LNCAP (cell line): ENCODE measurements around the gene CSTF1.

Experiments
- CTCF ChIP-seq: fragments of 450-650 bp; IDR thresholded peaks from 2 replicates; pipeline ENCODE4 v1.5.1; 2017; ENCODE audit warnings: mild to moderate bottlenecking

Gene CSTF1

DNA sequence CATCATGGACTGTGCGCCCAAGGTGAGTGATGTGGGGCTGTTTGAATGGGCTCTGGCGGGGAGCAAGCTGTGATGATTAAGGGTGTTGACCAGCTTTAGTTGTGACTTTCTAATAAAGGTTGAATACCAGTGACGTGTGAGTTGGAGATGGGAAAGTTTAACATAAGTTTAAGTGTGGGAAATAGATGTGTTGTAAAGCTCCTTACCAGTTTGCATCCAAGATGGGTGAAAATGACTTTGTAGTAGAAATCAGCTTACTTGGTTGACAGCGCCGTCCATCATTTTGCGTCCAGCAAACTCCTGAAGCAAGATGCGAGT, 20.0 kb downstream of the CSTF1 start:
- TF ChIP-seq CTCF: no peak

DNA sequence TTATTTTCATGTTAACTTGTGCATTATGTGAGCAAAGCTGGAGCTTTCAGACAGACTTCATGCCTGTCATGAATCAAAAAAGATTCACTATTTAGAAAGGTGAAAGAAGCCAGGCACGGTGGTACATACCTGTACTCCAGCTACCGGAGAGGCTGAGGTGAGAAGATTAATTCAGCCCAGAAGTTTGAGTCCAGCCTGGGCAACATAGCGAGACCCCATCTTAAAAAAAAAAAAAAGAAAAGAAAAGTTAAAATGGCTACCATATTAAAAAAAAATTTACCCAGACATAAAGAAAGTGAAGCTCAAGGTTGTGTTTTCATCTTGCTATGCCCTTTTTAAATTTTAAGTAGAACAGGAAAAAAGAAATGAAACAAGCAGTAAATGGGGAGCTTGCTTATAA, 20.5 kb downstream of the CSTF1 start:
- no peak for TF ChIP-seq CTCF

DNA sequence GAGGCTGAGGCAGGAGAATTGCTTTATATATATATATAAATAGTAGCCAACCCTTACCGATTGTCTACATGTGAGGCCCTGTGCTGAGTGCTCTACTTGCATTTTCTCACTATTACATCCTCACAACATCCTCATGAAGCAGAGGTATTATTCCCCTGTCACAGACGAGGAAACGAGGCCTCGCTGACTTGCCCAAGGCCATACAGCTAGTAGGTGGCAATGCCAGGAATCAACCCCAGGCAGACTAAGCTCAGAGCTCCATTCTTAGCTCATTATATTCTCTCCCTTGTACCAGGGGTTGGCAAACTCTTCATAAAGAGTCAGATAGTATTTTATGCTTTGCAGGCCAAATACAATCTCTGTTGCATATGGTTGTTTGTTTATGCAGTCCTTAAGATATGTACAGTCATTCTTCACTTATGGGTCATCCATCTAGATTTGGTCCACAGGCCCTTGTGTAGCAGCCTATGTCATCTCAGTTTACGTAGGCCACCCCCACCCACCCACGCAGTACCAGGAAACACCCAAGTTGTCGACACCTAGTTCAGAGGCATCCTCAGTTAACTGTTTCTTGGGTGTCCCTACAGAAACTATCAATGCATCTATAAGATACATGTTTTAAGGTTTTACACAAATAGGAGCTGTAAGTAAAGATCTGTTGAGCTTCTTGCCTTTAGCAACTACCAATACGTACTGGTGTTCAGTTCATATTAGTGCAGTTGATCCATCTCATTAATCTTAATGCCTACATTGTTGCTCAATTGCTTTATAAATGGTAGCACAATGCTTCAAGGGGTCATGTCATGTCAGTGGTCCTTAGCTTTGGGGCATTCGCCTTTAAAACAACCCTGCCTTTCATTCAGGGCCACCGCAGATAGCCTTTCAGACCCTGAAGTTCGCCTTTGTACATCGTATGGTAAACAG, 22.7 kb downstream of the CSTF1 start:
- TF ChIP-seq CTCF: no peak

DNA sequence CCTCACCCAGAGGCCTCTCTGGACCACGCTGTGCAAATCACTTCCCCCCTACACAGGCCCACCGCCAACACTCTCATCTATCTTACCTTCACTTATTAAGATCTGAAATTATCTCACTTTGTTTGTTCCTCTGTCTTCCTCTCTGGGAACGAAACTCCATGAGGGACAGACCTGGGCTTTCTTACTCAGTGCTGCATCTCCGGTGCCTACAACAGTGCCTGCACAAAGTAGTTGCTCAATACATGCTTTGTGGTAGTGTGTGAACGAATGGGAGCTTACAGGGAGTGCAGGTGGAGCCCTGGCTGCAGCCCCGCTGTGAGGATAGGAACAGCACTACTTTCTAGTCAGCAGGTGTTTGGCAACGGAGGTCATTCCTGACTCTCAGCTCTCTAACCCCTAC, 25.0 kb downstream of the CSTF1 start:
- no peak for TF ChIP-seq CTCF

- TF ChIP-seq CTCF: no peak
These were observed 25.5 kb downstream of the CSTF1 start for GRCh38 chr20:56417911-56418310.

DNA sequence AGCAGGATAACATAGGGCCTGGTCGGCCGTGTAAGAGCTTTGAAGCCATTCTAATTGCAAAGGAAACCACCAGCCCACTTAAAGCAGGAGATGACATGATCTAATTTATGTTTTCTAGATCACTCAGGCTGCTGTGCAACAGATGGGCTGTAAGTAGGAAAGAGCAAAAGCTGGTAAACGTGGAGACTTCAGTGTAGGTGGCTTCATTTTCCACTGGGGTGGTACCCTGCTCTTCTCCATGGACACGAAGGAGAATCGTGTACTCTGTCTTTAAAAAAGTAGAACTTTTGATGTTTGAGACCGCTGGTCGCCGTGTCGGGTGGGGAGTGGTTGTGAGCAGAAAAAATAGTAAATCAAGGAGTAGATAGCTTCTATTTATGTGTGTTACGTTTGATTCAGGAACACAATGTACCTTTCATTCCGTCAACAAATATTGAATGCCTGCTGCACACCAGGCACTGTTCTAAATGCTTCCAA, 26.0 kb downstream of the CSTF1 start:
- TF ChIP-seq CTCF: no peak

GRCh38 chr20:56420028-56420427, 27.6 kb downstream of the CSTF1 start:
- no peak for TF ChIP-seq CTCF
